WTC11 (cell line): Measurements from ENCODE around the gene SND1. TPM values are rescaled to one million over a fixed set of nuclear protein-coding genes. Genes with fewer than 3 reads are reported as not detected.

Source experiments
- ATAC-seq: fragments of 200-7000 bp; cut with Tn5 transposase; 2 replicates; pipeline ENCODE4 v1.10.0; 2021; ENCODE audit warnings: mild to moderate bottlenecking, moderate library complexity
- CTCF ChIA-PET: fragments of 300-600 bp; sonication (Branson Sonifier 250); formaldehyde crosslinking; loops from one replicate; lab custom pipeline; 2021; ENCODE audit warnings: antibody characterized with exemption; lab: Charles Lee
- POLR2A ChIA-PET: fragments of 350-600 bp; sonication (Branson Sonifier 250); formaldehyde crosslinking; loops from one replicate; lab custom pipeline; 2021; ENCODE audit warnings: antibody characterized with exemption; lab: Charles Lee
- DNase-seq: peaks from one replicate; pipeline ENCODE4 v3.0.0; 2021; ENCODE audit warnings: low spot score
- H3K27ac Mint-ChIP-seq: 2 replicates; pipeline ENCODE4 v1.8.0; 2021; ENCODE audit warnings: mixed read lengths
- H3K27me3 Mint-ChIP-seq: 2 replicates; pipeline ENCODE4 v1.8.0; 2021; ENCODE audit warnings: low read depth, mild to moderate bottlenecking, moderate library complexity, mixed read lengths
- H3K36me3 Mint-ChIP-seq: 2 replicates; pipeline ENCODE4 v1.8.0; 2021; ENCODE audit warnings: mixed read lengths
- H3K4me1 Mint-ChIP-seq: 2 replicates; pipeline ENCODE4 v1.8.0; 2022; ENCODE audit warnings: mixed read lengths
- H3K4me3 Mint-ChIP-seq: 2 replicates; pipeline ENCODE4 v1.8.0; 2021; ENCODE audit warnings: mild to moderate bottlenecking, moderate library complexity, mixed read lengths
- H3K9me3 Mint-ChIP-seq: 2 replicates; pipeline ENCODE4 v1.8.0; 2021; ENCODE audit warnings: mixed read lengths
- CREB1 ChIP-seq: sonication (generic); formaldehyde crosslinking; IDR thresholded peaks from 2 replicates; pipeline ENCODE4 v1.8.0; 2023; ENCODE audit warnings: mild to moderate bottlenecking, missing genetic modification reagents
- E2F5 ChIP-seq: sonication (generic); formaldehyde crosslinking; IDR thresholded peaks from 2 replicates; pipeline ENCODE4 v1.8.1; 2022; ENCODE audit warnings: mild to moderate bottlenecking, moderate library complexity, missing genetic modification reagents
- EMX1 ChIP-seq: fragments of 250-450 bp; sonication (Bioruptor Pico); IDR thresholded peaks from 2 replicates; pipeline ENCODE4 v1.8.0; 2021; ENCODE audit warnings: mild to moderate bottlenecking
- ESRRA ChIP-seq: sonication (generic); formaldehyde crosslinking; IDR thresholded peaks from 2 replicates; pipeline ENCODE4 v1.8.1; 2022; ENCODE audit warnings: mild to moderate bottlenecking, missing genetic modification reagents, borderline replicate concordance
- JAZF1 ChIP-seq: fragments of 250-450 bp; sonication (Bioruptor Pico); IDR thresholded peaks from 2 replicates; pipeline ENCODE4 v1.9.0; 2021; ENCODE audit warnings: moderate library complexity, mild to moderate bottlenecking, inconsistent platforms
- NR1H2 ChIP-seq: sonication (generic); formaldehyde crosslinking; IDR thresholded peaks from 2 replicates; pipeline ENCODE4 v1.9.0; 2021; ENCODE audit warnings: mild to moderate bottlenecking, moderate library complexity, missing genetic modification reagents
- NR2C2 ChIP-seq: sonication (generic); formaldehyde crosslinking; IDR thresholded peaks from 2 replicates; pipeline ENCODE4 v1.8.0; 2022; ENCODE audit warnings: mild to moderate bottlenecking, missing genetic modification reagents
- NR3C1 ChIP-seq: sonication (generic); formaldehyde crosslinking; conservative IDR thresholded peaks from 2 replicates; pipeline ENCODE4 v1.8.1; 2023; ENCODE audit warnings: low read depth, mild to moderate bottlenecking, missing genetic modification reagents
- ZNF232 ChIP-seq: sonication (generic); formaldehyde crosslinking; IDR thresholded peaks from 2 replicates; pipeline ENCODE4 v1.8.0; 2022; ENCODE audit warnings: mild to moderate bottlenecking, missing genetic modification reagents
- ZNF281 ChIP-seq: sonication (generic); formaldehyde crosslinking; IDR thresholded peaks from 2 replicates; pipeline ENCODE4 v1.8.0; 2023; ENCODE audit warnings: mild to moderate bottlenecking, missing genetic modification reagents
- ZNF317 ChIP-seq: sonication (generic); formaldehyde crosslinking; IDR thresholded peaks from 2 replicates; pipeline ENCODE4 v1.8.1; 2023; ENCODE audit warnings: low read depth, mild to moderate bottlenecking, moderate library complexity, missing genetic modification reagents, borderline replicate concordance
- ZNF532 ChIP-seq: fragments of 250-450 bp; sonication (Bioruptor Pico); IDR thresholded peaks from 2 replicates; pipeline ENCODE4 v1.9.0; 2021; ENCODE audit warnings: mild to moderate bottlenecking, borderline replicate concordance
- total RNA-seq: library from RNA; stranded (reverse); gene quantifications from 3 replicates; pipeline ENCODE4 v1.2.3, GENCODE V29; 2021
- TF ChIP-seq, protein P1 (sequence below): sonication (generic); formaldehyde crosslinking; IDR thresholded peaks from 2 replicates; pipeline ENCODE4 v1.8.1; 2023; ENCODE audit warnings: mild to moderate bottlenecking, missing genetic modification reagents, borderline replicate concordance

Gene SND1
- total RNA-seq, 1 experiment from 2014 or later = 261 TPM

- TF ChIP-seq, protein P1, sequence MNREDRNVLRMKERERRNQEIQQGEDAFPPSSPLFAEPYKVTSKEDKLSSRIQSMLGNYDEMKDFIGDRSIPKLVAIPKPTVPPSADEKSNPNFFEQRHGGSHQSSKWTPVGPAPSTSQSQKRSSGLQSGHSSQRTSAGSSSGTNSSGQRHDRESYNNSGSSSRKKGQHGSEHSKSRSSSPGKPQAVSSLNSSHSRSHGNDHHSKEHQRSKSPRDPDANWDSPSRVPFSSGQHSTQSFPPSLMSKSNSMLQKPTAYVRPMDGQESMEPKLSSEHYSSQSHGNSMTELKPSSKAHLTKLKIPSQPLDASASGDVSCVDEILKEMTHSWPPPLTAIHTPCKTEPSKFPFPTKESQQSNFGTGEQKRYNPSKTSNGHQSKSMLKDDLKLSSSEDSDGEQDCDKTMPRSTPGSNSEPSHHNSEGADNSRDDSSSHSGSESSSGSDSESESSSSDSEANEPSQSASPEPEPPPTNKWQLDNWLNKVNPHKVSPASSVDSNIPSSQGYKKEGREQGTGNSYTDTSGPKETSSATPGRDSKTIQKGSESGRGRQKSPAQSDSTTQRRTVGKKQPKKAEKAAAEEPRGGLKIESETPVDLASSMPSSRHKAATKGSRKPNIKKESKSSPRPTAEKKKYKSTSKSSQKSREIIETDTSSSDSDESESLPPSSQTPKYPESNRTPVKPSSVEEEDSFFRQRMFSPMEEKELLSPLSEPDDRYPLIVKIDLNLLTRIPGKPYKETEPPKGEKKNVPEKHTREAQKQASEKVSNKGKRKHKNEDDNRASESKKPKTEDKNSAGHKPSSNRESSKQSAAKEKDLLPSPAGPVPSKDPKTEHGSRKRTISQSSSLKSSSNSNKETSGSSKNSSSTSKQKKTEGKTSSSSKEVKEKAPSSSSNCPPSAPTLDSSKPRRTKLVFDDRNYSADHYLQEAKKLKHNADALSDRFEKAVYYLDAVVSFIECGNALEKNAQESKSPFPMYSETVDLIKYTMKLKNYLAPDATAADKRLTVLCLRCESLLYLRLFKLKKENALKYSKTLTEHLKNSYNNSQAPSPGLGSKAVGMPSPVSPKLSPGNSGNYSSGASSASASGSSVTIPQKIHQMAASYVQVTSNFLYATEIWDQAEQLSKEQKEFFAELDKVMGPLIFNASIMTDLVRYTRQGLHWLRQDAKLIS (CRISPR knock-in tag) = no peak
Observed at GRCh38 chr7:127752829-127753228, 100.8 kb downstream of the SND1 start (continued).

DNA sequence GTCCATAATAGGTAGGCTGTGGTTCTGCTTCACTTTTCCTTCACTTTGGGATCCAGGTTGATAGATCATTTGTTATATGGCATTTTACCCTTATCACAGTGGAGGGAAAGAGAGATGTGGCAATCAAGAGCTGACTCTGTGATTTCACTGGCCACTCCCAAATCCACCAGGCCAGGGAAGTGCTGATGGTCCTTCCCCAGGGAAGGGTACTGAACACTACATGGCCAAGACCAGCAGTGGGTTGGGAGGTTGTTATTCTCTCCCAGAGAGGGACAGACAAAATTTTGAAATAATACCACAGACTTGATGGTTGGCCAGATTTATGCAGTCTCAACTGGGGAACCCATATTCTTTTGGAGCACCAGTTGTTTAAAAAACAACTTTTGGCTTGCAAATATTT, 102.5 kb downstream of the SND1 start:
- Mint-ChIP-seq H3K4me1 (peaks cover 48% of the 10 kb centered on the region), H3K9me3 (no peaks in the 10 kb centered on the region), H3K4me3 (no peak overlapping the region), H3K36me3 (no peaks in the 10 kb centered on the region)
- no peak for DNase-seq
- no peak for ATAC-seq
- TF ChIP-seq EMX1 (CRISPR knock-in tag) = no peak
- no peak for TF ChIP-seq ZNF232 (CRISPR knock-in tag)
- no peak for TF ChIP-seq E2F5 (CRISPR knock-in tag)
- TF ChIP-seq JAZF1 (CRISPR knock-in tag) = no peak
- TF ChIP-seq NR1H2 (CRISPR knock-in tag) = no peak
- TF ChIP-seq CREB1 (CRISPR knock-in tag) = no peak
- no peak for TF ChIP-seq ZNF317 (CRISPR knock-in tag)
- no peak for TF ChIP-seq ZNF532 (CRISPR knock-in tag)
- no peak for TF ChIP-seq NR2C2 (CRISPR knock-in tag)
- no peak for TF ChIP-seq NR3C1 (CRISPR knock-in tag)
- TF ChIP-seq, all 79 proteins: peak for 0
- no peaks in the 10 kb centered on the region for H3K27me3 Mint-ChIP-seq
- ChIA-PET CTCF (interaction anchor here (0.5 kb wide), 1 partner anchor 172 kb away, joined by 4 read pairs; no protein-coding TSS in a partner anchor), POLR2A (no interaction called here)
- H3K27ac Mint-ChIP-seq = no peak overlapping the region

- Mint-ChIP-seq H3K9me3 (no peaks in the 10 kb centered on the region), H3K27ac (peak overlapping the region; percentile 81), H3K36me3 (no peaks in the 10 kb centered on the region), H3K4me3 (no peak overlapping the region), H3K4me1 (peaks cover 51% of the 10 kb centered on the region), H3K27me3 (no peaks in the 10 kb centered on the region)
- TF ChIP-seq ZNF281 (no peak), ESRRA (no peak)
- ATAC-seq = no peak
- no peak for DNase-seq
- POLR2A ChIA-PET = no interaction called here
- CTCF ChIA-PET = interaction anchor here (0.8 to 1.7 kb wide), 3 partner anchors 30 to 44 kb away, joined by 3 to 10 read pairs (median 4); no protein-coding TSS in a partner anchor
Observed at GRCh38 chr7:127755521-127755920, 103.5 kb downstream of the SND1 start.
